ENCODE data around the gene SCRT2.
A peak's percentile ranks its signal among the peaks of the same experiment; 100 is the strongest.

SCRT2 gene

DNA sequence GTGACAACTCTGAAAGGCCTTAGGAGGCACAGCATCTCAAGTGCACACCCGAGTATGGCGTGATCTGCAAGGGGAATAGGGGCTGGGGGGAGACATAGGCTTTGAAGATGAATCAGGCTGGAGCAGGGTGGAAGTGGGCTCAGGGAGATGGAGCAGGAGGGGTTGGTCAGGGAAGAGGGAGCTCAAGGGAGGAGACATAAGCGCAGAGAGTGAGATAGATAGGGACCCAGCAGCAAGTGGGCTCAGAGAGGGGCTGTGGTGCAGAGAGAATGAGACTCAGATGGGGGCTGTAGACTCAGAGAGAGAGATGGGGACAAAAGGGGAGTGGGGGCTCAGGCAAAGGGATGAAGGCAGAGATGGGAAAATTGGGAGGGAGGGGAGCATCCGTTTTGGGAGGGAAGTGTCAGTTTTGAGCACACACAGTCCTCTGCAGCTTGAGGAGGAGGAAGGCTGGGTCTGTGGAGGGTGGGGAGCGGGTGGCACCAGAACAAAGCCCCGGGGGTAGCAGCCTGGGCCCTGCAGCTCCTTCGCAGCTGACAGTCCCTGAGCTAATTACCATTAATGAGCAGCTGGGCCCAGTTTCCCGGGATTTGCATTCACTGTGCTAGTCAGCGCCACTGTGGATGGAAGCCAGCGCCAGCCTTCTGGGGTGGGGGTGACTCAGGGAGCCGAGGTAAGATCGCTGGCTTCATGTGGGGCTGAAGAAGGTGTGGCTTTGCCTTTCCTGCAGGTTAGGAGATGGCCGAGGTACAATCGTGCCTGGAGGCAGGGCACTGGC, 41.3 kb downstream of the SCRT2 start:
- DNase-seq (ENCODE audit: low read depth) = no peak

DNA sequence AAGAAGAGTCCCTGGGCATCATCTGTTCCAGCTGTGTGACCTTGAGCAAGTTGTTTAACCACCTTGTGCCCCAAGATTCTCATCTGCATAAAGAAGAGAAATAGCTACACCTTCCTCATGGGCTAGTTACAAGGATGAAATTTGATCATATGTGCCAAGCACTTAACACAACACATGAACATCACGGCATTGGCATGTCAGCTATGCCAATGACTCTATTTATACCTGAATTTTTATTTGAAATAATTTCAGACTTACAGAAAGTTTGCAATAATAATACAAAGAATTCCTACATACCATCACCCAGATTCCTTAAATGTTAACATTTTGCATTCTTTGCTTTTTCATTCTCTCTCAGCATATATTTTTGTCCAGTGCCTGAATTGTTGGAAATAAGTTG, 44.5 kb downstream of the SCRT2 start:
- no peak for DNase-seq (ENCODE audit: low read depth)

DNA sequence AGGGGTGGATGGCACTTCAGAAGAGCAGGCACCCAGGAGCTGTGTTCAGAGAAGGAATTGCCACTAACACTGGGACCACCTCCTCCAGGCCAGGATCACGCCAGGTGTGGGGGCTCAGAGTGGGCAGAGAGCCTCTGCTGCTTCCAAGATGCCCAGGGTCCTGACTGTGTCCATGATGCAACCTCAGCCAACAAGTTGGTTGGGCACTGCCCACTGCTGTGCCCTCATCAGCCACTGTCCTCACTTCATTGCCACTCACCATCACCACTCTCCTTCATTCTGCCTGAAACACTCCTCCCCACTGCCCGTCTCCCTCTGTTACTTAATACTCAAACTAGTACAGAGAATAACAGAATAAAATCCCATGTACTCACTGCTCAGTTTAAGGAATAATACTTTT, 49.0 kb downstream of the SCRT2 start:
- DNase-seq (ENCODE audit: low read depth) = no peak

DNA sequence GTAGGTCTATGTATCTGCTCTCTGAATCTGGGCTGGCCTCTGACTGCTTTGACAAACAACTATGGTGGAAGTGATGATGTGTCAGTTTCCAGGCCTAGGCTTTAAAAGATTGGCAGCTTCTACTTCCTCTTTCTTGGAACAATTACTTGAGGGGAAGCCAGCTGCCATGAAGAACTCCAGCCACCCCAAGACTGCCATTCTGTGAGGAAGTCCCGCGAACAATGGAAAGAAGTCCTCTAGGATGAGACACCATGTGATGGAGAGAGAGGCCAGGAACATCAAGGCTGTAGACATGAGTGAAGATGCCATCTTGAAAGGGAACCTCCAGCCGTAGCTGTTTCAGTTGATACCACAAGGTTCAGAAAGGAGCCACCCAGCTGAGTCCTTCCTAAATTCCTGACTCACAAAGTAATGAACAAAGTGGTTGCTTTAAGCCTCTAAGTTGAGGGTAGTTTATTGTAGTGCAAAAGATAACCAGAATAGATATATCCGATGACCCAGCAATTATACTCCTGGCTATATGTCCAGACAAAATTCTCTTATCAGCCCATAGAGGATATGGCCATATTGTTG, 50.2 kb downstream of the SCRT2 start:
- DNase-seq (ENCODE audit: low read depth) = no peak

DNA sequence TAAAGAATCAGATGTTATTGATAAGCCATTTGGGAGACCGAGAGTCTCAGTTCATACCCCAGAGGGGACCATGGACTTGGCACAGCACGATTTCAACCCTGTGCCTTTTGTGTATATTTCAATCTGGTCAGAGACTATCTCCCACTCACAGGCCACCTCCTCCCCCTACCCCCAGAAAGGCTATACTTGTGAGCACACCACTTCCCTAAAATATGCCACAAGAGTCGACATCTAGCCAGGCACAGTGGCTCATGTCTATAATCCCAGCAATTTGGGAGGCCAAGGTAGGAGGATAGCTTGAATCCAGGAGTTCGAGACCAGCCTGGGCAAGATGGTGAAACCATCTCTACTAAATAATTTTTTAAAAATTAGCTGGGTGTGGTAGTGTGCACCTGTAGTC, 51.9 kb downstream of the SCRT2 start:
- no peak for DNase-seq (ENCODE audit: low read depth)

DNA sequence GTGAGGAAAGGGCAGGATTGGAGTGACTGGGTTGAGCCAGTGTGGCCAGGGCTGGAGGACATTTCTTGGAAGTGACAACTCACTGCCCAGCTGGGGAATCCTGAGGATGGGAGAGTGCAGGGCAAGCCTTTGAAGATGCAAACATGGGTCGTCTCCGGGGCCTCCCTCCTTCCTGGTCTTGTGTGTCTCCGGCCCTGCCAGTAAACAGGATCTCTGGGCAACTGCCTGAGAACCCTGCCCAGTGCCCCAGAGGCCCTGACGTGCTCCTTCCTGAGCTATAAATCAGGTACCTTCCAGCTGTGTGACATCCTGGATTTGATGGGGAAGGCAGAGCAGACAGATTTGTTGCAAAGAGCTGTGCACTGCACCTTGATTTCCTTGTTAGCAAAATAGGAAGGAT, 52.6 kb downstream of the SCRT2 start:
- no peak for DNase-seq (ENCODE audit: low read depth)

DNA sequence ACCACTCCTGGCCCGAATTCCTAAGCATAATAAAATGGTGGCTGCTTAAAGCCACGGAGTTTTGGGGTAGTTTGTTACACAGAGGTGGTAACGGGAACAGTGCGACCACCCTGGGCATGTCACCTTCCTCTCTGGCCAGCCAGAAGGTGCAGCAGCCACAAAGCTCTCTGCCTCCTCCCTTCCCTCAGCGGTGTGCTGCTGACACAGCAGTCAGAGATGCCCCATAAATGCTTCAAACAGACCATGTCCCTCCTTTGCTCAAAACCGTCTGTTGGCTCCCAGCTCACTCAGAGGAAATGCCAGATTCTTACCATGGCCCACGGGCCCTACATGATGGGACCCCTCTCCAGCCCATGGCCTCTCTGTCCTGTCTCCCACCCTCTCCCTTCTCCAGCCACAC, 53.4 kb downstream of the SCRT2 start:
- no peak for DNase-seq (ENCODE audit: low read depth)

DNA sequence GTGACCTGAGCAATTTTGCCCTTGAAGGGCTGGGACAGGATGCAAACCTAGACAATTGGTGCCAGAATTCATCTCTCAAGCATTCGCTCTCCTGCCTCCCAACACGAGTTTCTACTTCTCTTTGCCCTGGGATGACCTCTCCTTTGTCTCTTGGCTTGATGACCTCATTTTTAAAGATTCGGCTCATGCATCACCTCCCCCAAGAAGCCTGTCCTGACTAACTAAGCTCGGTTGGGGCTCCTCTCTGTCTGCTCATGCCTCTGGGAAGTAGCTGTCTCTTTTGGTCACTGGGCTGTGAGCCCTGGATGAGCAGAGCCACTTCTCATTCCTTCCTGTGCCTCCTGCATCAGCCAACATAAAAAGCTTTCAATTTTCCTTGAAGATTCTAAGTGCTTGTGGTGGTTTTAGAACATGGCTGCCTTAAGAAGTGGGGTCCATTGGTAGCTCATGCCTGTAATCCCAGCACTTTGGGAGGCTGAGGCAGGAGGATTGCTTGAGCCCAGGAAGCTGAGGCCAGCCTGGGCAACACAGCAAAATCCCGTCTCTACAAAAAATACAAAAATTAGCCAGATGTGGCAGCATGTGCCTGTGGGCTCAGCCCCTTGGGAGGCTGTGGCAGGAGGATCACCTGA, 54.4 kb downstream of the SCRT2 start:
- DNase-seq (ENCODE audit: low read depth) = peak; percentile 8

DNA sequence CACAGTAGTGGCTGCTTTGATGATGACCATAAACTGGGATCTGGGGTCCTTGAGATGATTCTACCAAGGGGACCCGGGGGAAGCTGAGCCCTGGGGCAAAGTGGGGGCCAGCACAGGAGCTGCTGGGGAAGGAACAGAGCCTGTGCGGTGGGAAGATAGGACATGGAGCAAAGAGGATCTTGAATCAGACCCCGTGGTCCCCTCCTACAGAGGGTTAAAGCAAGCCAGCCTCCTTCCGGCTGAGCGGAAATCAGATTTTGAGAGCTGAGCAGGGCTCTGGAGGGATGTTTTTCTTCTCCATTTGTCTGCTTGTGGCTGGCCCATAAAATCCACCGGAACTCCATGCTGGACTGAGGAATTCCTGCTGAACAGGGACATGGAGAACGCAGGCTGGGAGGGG, 55.4 kb downstream of the SCRT2 start:
- DNase-seq (ENCODE audit: low read depth) = no peak

DNA sequence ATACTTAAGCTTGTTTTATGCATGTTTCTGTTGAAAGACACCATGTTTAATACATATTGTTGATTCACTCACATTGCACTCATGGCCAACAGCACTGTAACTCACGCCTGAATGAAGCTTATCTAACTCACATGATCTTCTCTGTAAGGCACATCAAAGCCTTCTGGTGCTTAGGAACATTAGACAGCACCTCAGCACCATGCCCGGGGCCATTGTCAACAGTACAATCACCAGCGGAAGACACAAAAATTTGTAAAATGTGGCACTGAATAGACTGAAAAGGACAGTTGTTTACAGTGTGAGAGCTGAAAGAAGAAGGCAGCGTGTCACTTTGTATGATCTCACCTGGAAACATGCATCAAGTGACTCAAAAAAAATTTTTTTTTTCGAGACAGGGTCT, 56.6 kb downstream of the SCRT2 start:
- no peak for DNase-seq (ENCODE audit: low read depth)

DNA sequence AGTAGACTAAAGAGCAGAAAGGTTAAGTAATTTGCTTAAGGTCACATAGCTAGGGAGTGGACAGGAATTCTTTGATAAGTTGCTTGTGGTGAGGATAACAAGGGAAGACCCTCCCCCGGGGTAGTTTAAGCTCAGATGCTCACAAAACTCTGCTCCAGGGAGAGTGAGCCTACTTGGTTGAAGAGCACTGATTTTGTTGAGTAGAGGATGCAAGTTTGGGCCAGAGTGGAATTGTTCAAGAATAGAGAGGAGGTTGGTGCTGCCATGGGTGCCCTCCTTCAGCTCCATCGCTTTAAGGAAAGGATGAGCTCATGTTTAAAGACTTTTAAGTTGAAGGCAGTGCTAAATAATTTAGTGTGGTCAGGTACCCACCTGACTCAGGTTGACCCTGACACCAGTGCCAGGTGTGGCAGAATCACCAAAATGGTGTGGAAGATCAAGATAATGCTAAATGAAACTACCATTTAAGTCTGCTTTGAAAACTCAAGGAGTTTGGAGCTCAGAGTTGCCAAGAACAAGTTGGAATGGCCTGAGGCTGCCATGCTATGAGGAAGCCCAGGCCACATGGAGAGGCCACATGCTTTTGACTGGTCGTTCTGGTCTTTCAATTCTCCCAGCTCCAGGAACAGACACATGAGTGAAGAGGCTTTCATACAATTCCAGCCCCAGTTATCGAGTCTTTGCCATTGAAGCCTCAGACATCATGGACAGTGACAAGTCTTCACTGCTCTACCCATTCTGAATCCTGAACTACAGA, 57.5 kb downstream of the SCRT2 start:
- no peak for DNase-seq (ENCODE audit: low read depth)

DNA sequence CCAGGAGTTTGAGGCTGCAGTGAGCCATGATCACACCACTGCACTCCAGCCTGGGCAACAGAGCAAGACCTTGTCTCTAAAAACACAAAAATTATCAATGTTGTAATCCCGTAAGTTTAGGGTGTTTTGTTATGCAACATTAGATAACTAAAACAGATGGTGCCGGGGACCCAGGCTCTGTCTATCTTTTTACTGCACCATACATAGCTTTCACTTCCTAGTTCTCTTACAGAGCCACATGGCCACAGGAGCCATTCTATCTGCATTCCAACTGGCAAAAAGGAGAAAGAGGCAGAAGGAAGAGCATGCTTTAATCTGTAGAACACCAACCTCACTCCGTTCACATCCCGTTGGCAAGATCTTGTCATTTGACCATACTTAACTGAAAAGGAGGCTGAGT, 60.1 kb downstream of the SCRT2 start:
- DNase-seq (ENCODE audit: low read depth) = no peak

DNA sequence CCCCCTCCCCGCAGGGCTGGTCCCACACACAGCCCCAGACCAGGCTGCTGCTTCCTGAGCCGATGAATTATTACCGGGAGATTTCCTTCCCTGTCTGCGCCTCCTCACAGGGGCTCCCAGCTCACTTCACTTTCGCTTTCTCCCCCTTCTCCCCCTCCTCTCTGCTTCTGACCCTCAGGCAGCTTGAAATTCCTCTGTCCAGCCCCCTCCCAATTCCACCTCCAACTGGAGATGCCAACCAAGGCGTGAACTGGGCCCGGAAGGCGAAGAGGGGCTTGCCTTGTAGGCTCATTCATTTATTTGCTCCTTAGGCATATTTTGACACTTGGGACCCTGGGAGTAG, 63.8 kb downstream of the SCRT2 start:
- DNase-seq (ENCODE audit: low read depth) = no peak

All from GM04504 (cell line).